ENCODE measurements around the gene MIER2.

DNA sequence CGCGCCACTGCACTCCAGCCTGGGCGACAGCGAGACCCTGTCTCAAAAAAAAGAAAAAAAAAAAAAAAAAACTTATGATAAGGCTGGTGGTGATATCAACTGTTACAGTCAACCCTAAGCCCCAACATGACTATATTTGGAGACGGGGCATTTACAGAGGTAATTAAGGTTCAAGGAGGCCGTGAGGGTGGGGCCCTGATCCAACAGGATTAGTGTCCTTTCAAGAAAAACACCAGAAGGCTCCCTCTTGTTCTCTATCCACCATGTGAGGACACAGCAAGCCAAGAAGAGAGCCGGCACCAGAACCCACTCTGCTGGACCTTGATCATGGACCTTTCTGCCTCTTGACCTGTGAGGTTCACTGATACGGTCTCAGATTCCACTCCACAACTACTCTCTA, 14.1 kb downstream of the MIER2 start:
- TF ChIP-seq, protein P1, sequence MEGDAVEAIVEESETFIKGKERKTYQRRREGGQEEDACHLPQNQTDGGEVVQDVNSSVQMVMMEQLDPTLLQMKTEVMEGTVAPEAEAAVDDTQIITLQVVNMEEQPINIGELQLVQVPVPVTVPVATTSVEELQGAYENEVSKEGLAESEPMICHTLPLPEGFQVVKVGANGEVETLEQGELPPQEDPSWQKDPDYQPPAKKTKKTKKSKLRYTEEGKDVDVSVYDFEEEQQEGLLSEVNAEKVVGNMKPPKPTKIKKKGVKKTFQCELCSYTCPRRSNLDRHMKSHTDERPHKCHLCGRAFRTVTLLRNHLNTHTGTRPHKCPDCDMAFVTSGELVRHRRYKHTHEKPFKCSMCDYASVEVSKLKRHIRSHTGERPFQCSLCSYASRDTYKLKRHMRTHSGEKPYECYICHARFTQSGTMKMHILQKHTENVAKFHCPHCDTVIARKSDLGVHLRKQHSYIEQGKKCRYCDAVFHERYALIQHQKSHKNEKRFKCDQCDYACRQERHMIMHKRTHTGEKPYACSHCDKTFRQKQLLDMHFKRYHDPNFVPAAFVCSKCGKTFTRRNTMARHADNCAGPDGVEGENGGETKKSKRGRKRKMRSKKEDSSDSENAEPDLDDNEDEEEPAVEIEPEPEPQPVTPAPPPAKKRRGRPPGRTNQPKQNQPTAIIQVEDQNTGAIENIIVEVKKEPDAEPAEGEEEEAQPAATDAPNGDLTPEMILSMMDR (IDR thresholded peaks at IDR 0.05), result no peak
- TF ChIP-seq POLR2A (IDR thresholded peaks at IDR 0.05), result no peak
- no peak for TF ChIP-seq POLR2AphosphoS5 (IDR thresholded peaks at IDR 0.05)

Measured in stomach (tissue), 4 donors.